Pancreas (tissue), 10 donors: ENCODE results near the gene RAET1L. TPM values are rescaled to one million over a fixed set of nuclear protein-coding genes. Genes with fewer than 3 reads are reported as not detected.

Experiments used
- ATAC-seq, 4 donors: fragments of 200-7000 bp; cut with Tn5 transposase; one replicate each; pipeline versions ENCODE4 v1.8.0 to v1.9.1; 2020; ENCODE audit warnings: mild to moderate bottlenecking in 4 of 4, moderate library complexity in 4 of 4
- DNase-seq, 6 donors: peaks; one replicate each; pipeline ENCODE4 v3.0.0-alpha.2; 2020
- FAIRE-seq: peaks from 2 replicates; lab custom pipeline; 2012; peaks lifted over from hg19 to GRCh38; lab: Jason Lieb, UNC
- H3K27ac ChIP-seq, 4 donors: fragments of 200-600 bp; sonication (generic); 1 replicate in 3 of 4; 2 replicates in 1 of 4; pipeline versions ENCODE4 v1.5.0 to v1.8.0; 2020
- H3K27me3 ChIP-seq, 4 donors: fragments of 200-600 bp; one replicate each; pipeline ENCODE4 v1.8.0; 2021
- H3K36me3 ChIP-seq, 3 donors: fragments of 200-600 bp; sonication (generic) in 1 of 3; one replicate each; pipeline versions ENCODE4 v1.5.0 to v1.8.0; 2020 to 2021
- H3K4me1 ChIP-seq, 3 donors: fragments of 200-600 bp; one replicate each; pipeline ENCODE4 v1.8.0; 2021
- H3K4me3 ChIP-seq, 4 donors: fragments of 200-600 bp; sonication (generic) in 2 of 4; one replicate each; pipeline versions ENCODE4 v1.5.0 to v1.8.0; 2020 to 2021
- H3K9me3 ChIP-seq, 4 donors: fragments of 200-600 bp; one replicate each; pipeline ENCODE4 v1.8.0; 2021
- CTCF ChIP-seq, 4 donors: fragments of 200-600 bp; sonication (generic) in 3 of 4; IDR thresholded peaks; one replicate each; pipeline versions ENCODE4 v1.5.0 to v1.8.0; 2021; ENCODE audit warnings: antibody characterized with exemption in 4 of 4
- WGBS, 2 donors: extraction: QIAGEN DNeasy Blood & Tissue Kit; methylation state at CpG; one replicate each; pipeline ENCODE4 v1.1.7; 2013; 5-methylcytosine and 5-hydroxymethylcytosine counted together
- intact Hi-C, 3 donors: fragments of 100-400 bp; cut with DNase I; formaldehyde crosslinking; loops; one replicate each; pipeline versions ENCODE4 v1.11.1 to v1.14.2; 2022
- polyA plus RNA-seq, 2 donors: library from polyadenylated mRNA; stranded (reverse); fragments of 200-250 nt; gene quantifications; one replicate each; pipeline ENCODE4 v1.2.3, GENCODE V29; 2013
- total RNA-seq, 6 donors: library from RNA; stranded (reverse); fragmentation: NEBNext Ultra II Directional in 4 of 6; extraction: Animal tissue kit (Norgen Biotek cat#: 25700) in 4 of 6; gene quantifications; one replicate each; pipeline versions ENCODE4 v1.2.1 to v1.2.4, GENCODE V29; 2021 to 2023
- donor health status: healthy with polysubstance abuse.
- donor health status: DM: no; HTN: no; CAD: no; lungs with moderate emphysema.
- donor health status: DM: no; HTN: no; CAD: no.
- donor health status: control.
- donor health status: control.
- donor health status: Bipolar disorder and iron deficiency.
- donor health status: DM: yes; HTN: yes; CAD: no.
- donor health status: DM: no; HTN: no; CAD: no.
- donor health status: DM: no; HTN: no; CAD: no.
- donor health status: DM: yes; HTN: yes; CAD: no.

RAET1L gene
- total and polyA plus RNA-seq, 8 donors, result 0.46 to 0.53 TPM; not detected in 6

GRCh38 chr6:150029276-150029675 lies 3.9 kb upstream of the RAET1L start:
- DNase-seq, result no peak
- Histone ChIP-seq H3K27ac (no peak overlapping the region), H3K4me3 (no peak overlapping the region), H3K4me1 (no peaks in the 10 kb centered on the region), H3K36me3 (no peaks in the 10 kb centered on the region), H3K9me3 (no peaks in the 10 kb centered on the region), H3K27me3 (peaks cover 0 to 3% (median 0%) of the 10 kb centered on the region in 4 donors)
- no peak for FAIRE-seq
- intact Hi-C loops, result no loop called here
- no peak for TF ChIP-seq CTCF (IDR thresholded peaks at IDR 0.05)
- 76 to 80% methylated on average over 4 to 7 of the region's 7 CpGs for WGBS, 2 donors
- ATAC-seq, result no peak

DNA sequence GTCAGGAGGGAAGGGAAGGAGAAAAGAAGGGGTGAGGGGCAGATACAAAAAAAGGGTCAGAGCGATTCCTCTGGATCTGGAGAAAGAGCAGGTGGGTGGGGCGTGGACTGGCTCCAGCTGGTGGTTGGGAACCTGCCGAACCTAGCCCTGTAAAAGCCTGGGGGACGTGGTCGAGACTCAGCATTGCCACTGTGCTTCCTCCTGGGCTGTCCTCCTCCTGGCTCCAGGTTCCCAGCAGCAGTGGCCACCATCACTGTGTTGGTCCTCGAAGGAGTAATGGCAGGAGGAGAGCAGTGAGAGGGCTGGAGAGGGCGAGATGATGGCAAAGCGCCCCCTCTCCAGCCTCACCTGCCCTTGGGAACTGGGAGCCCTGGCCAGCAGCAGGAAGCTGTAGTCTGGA lies 3.5 kb upstream of the RAET1L start:
- Histone ChIP-seq H3K9me3 (no peaks in the 10 kb centered on the region), H3K4me3 (no peak overlapping the region), H3K27me3 (peaks cover 0 to 3% (median 0%) of the 10 kb centered on the region in 4 donors), H3K36me3 (no peaks in the 10 kb centered on the region), H3K4me1 (no peaks in the 10 kb centered on the region), H3K27ac (no peak overlapping the region)
- DNase-seq (no peak), ATAC-seq (no peak), FAIRE-seq (no peak)
- WGBS, 2 donors, result 62 to 63% methylated on average over 8 of the region's 8 CpGs
- intact Hi-C loops, result no loop called here
- no peak for TF ChIP-seq CTCF (IDR thresholded peaks at IDR 0.05)

GRCh38 chr6:150027806-150028565 lies 2.7 kb upstream of the RAET1L start:
- Histone ChIP-seq H3K36me3 (no peaks in the 10 kb centered on the region), H3K27ac (no peak overlapping the region), H3K9me3 (no peaks in the 10 kb centered on the region), H3K4me1 (no peaks in the 10 kb centered on the region), H3K27me3 (peaks cover 0 to 3% (median 0%) of the 10 kb centered on the region in 4 donors), H3K4me3 (no peak overlapping the region)
- TF ChIP-seq CTCF (IDR thresholded peaks at IDR 0.05), result no peak
- no peak for FAIRE-seq
- 81 to 87% methylated on average over 6 of the region's 6 CpGs for WGBS, 2 donors
- no peak for ATAC-seq
- DNase-seq, result no peak
- intact Hi-C loops, result no loop called here

DNA sequence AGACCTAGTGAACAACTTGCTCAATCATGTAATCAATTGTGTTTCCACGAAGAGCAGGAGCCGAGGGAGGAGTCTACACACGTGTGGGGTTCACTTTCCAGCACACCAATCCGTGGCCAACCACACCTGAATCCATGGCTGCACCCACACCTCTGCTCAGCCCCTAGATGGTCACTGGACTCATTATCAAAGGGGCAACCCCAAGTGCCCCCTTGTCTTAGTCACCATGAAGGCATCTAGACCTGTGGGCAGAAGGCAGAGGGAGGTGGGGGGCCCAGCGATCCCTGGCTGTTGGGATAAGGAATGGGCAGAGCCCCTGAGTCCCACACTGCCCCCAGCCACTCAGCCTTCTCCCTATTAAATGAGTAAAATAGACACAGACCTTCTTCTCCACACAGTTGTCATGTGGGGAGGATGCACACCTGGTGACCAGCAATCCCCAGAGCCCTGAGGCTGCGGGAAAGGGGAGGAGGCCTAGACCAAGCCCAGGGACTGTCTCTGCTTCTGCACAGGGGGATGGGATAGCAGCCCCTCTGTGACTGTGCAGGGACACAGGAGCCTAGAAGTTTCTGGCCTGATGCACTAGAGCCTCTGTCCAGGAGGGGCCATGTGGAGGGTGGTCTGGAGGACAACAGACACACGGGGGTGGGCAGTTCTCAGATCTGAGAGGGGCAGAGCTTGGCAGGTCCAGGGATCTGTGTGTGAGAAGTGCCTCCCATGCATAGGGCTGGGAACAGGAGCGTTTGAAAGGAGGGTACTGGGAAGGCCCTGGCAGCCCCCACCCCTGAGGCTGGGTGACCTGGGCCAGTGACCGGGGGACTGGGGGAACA lies 1.9 kb upstream of the RAET1L start:
- H3K4me1 ChIP-seq, result no peaks in the 10 kb centered on the region
- H3K27ac ChIP-seq, result no peak overlapping the region
- no peak for FAIRE-seq
- H3K9me3 ChIP-seq, result no peaks in the 10 kb centered on the region
- H3K4me3 ChIP-seq, result no peak overlapping the region
- DNase-seq, result no peak
- H3K27me3 ChIP-seq, result peaks cover 0 to 3% (median 0%) of the 10 kb centered on the region in 4 donors
- intact Hi-C loops, result no loop called here
- no peak for ATAC-seq
- no peak for TF ChIP-seq CTCF (IDR thresholded peaks at IDR 0.05)
- 77 to 85% methylated on average over 9 of the region's 9 CpGs for WGBS, 2 donors
- H3K36me3 ChIP-seq, result no peaks in the 10 kb centered on the region
